H1 (cell line): Measurements from ENCODE around the gene CDC42SE2. TPM values are rescaled to one million over a fixed set of nuclear protein-coding genes. Genes with fewer than 3 reads are reported as not detected.

ENCODE experiments used
- CBX5 ChIP-seq: fragments of 300-800, 300-1000 bp; sonication (generic); IDR thresholded peaks from 2 replicates; pipeline ENCODE4 v1.7.1; 2016; ENCODE audit warnings: antibody characterized with exemption, low read length, low read depth
- RAD21 ChIP-seq, 2 experiments: IDR thresholded peaks in 1 of 2; conservative IDR thresholded peaks in 1 of 2; 2 replicates each; pipeline ENCODE4 v1.6.1; 2011; ENCODE audit warnings: low read depth in 2 of 2, low read length in 2 of 2, improper control_type of control experiment in 1 of 2, inconsistent platforms in 1 of 2, mild to moderate bottlenecking in 1 of 2, moderate library complexity in 1 of 2
- polyA plus RNA-seq, 7 experiments: library from polyadenylated mRNA; depleted of rRNA in 3 of 7; stranded (reverse) in 5 of 7; unstranded in 2 of 7; fragments of >200 nt in 5 of 7; fragments of 200-250 nt in 2 of 7; gene quantifications; 1 replicate in 5 of 7; 2 replicates in 1 of 7; 4 replicates in 1 of 7; pipeline versions ENCODE4 v1.2.1 to v1.2.3, GENCODE V29; 2011 to 2013; ENCODE audit warnings: missing spikeins in 2 of 7, mixed read lengths in 2 of 7
- total RNA-seq: library from RNA; stranded (reverse); fragmentation: NEBNext Ultra II Directional; extraction: Animal tissue kit (Norgen Biotek cat#: 25700); gene quantifications from 2 replicates; pipeline ENCODE4 v1.2.1, GENCODE V29; 2021

CDC42SE2 gene
- total and polyA plus RNA-seq, 2 of the 8 experiments (the other 6 are each of a cell fraction or from before 2014, with no cell fraction given) = 16.7 to 30.8 TPM

DNA sequence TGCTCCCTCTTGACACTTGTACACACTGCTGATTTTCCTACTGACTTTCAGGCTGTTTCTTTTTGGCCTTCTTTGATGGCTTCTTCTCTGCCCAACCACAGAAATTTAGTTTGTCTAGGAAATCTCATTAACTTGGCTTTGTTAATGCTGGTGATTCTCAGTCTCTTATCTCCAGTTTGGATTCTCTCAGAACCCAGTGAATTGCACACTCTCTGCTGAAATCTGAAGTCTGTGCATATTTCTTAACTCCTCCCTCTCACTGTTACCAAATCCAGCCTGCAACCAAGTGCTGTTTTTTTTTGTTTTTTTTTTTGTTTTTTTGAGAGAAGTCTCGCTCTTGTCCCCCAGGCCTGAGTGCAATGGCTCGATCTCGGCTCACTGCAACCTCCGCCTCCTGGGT lies 117.2 kb downstream of the CDC42SE2 start (continued):
- no peak for TF ChIP-seq CBX5
- TF ChIP-seq RAD21 (IDR thresholded peaks at IDR 0.05 in 1 of 2, conservative IDR thresholded peaks at IDR 0.05 in 1 of 2; ENCODE audit: low read depth in 2 of 2, low read length in 2 of 2) = no peak
